Mesodermal cell (in vitro differentiated cells): Measurements from ENCODE around the gene RFX6.

Experiments used
- H3K27ac ChIP-seq: 2 replicates; pipeline ENCODE4 v1.7.0; 2013; ENCODE audit warnings: mild to moderate bottlenecking, low read depth, low read length, moderate library complexity; ENCODE audit not compliant: severe bottlenecking
- H3K36me3 ChIP-seq: 2 replicates; pipeline ENCODE4 v1.7.1; 2013; ENCODE audit warnings: mild to moderate bottlenecking, low read length, moderate library complexity; ENCODE audit not compliant: control insufficient read depth, insufficient read depth
- H3K4me1 ChIP-seq: one replicate; pipeline ENCODE4 v1.7.1; 2013; ENCODE audit warnings: mild to moderate bottlenecking, low read length; ENCODE audit not compliant: insufficient read depth, control insufficient read depth, poor library complexity, severe bottlenecking
- H3K4me3 ChIP-seq: 2 replicates; pipeline ENCODE4 v1.7.0; 2013; ENCODE audit warnings: low read length, control low read depth, mild to moderate bottlenecking; ENCODE audit not compliant: insufficient read depth, poor library complexity, severe bottlenecking; ENCODE audit errors: extremely low read depth
- H3K9me3 ChIP-seq: 2 replicates; pipeline ENCODE4 v1.7.1; 2013; ENCODE audit warnings: mild to moderate bottlenecking, low read length, moderate library complexity; ENCODE audit not compliant: control insufficient read depth
- WGBS, 2 experiments: methylation state at CpG; one replicate each; pipeline ENCODE4 v1.1.5; 2013; ENCODE audit warnings: missing lambda C conversion rate in 2 of 2; ENCODE audit not compliant: insufficient coverage in 2 of 2; 5-methylcytosine and 5-hydroxymethylcytosine counted together

Gene RFX6

GRCh38 chr6:116938305-116938704 lies 61.3 kb downstream of the RFX6 start:
- Histone ChIP-seq H3K36me3 (no peaks in the 10 kb centered on the region), H3K27ac (no peak overlapping the region), H3K4me1 (no peaks in the 10 kb centered on the region), H3K9me3 (no peaks in the 10 kb centered on the region), H3K4me3 (no peak overlapping the region)
- WGBS, 2 experiments = 47 to 53% methylated on average over 3 of the region's 8 CpGs

- Histone ChIP-seq H3K4me3 (no peak overlapping the region), H3K27ac (no peak overlapping the region), H3K9me3 (no peaks in the 10 kb centered on the region), H3K36me3 (no peaks in the 10 kb centered on the region), H3K4me1 (peaks cover 8% of the 10 kb centered on the region)
- 37 to 49% methylated on average over 2 to 4 of the region's 4 CpGs for WGBS, 2 experiments
These were observed 64.7 kb downstream of the RFX6 start for GRCh38 chr6:116941727-116942126.

- 87 to 88% methylated on average over 5 of the region's 5 CpGs for whole genome bisulfite sequencing, 2 experiments
- no peak overlapping the region for H3K27ac ChIP-seq
- no peak overlapping the region for H3K4me3 ChIP-seq
- H3K36me3 ChIP-seq = no peaks in the 10 kb centered on the region
- H3K4me1 ChIP-seq = peaks cover 18% of the 10 kb centered on the region
- H3K9me3 ChIP-seq = no peaks in the 10 kb centered on the region
These were observed 68.8 kb downstream of the RFX6 start for GRCh38 chr6:116945809-116946208.

GRCh38 chr6:116948533-116949304 lies 71.7 kb downstream of the RFX6 start:
- no CpG with 5 or more reads among the region's 1 CpG for WGBS, 2 experiments
- Histone ChIP-seq H3K4me3 (no peak overlapping the region), H3K27ac (no peak overlapping the region), H3K4me1 (peaks cover 18% of the 10 kb centered on the region), H3K36me3 (no peaks in the 10 kb centered on the region), H3K9me3 (no peaks in the 10 kb centered on the region)

GRCh38 chr6:116949964-116950363 lies 72.9 kb downstream of the RFX6 start:
- Histone ChIP-seq H3K4me3 (no peak overlapping the region), H3K36me3 (no peaks in the 10 kb centered on the region), H3K9me3 (no peaks in the 10 kb centered on the region), H3K27ac (no peak overlapping the region), H3K4me1 (peaks cover 18% of the 10 kb centered on the region)
- WGBS, 2 experiments = 88% methylated on average over 1 of the region's 2 CpGs; no CpG with 5 or more reads in 1 of the 2 experiments

GRCh38 chr6:116954335-116954734 lies 77.3 kb downstream of the RFX6 start:
- Histone ChIP-seq H3K9me3 (no peaks in the 10 kb centered on the region), H3K4me3 (no peak overlapping the region), H3K4me1 (peaks cover 10% of the 10 kb centered on the region), H3K27ac (no peak overlapping the region), H3K36me3 (no peaks in the 10 kb centered on the region)
- 55 to 89% methylated on average over 1 of the region's 2 CpGs for WGBS, 2 experiments

- H3K27ac ChIP-seq = no peak overlapping the region
- 88 to 89% methylated on average over 4 of the region's 7 CpGs for WGBS, 2 experiments
- H3K36me3 ChIP-seq = no peaks in the 10 kb centered on the region
- peaks cover 4% of the 10 kb centered on the region for H3K4me1 ChIP-seq
- H3K4me3 ChIP-seq = no peak overlapping the region
- H3K9me3 ChIP-seq = no peaks in the 10 kb centered on the region
These were observed 77.9 kb downstream of the RFX6 start for GRCh38 chr6:116954938-116955337.

GRCh38 chr6:116955773-116956172 lies 78.7 kb downstream of the RFX6 start:
- Histone ChIP-seq H3K4me3 (no peak overlapping the region), H3K36me3 (no peaks in the 10 kb centered on the region), H3K27ac (no peak overlapping the region), H3K4me1 (no peaks in the 10 kb centered on the region), H3K9me3 (no peaks in the 10 kb centered on the region)
- 80% methylated on average over 1 of the region's 7 CpGs; no CpG with 5 or more reads in 1 of the 2 experiments for WGBS, 2 experiments

- Histone ChIP-seq H3K9me3 (no peaks in the 10 kb centered on the region), H3K4me3 (no peak overlapping the region), H3K36me3 (no peaks in the 10 kb centered on the region), H3K4me1 (no peaks in the 10 kb centered on the region), H3K27ac (no peak overlapping the region)
- no CpG with 5 or more reads among the region's 1 CpG for WGBS, 2 experiments
These were observed 86.9 kb downstream of the RFX6 start for GRCh38 chr6:116963972-116964371.

- no peaks in the 10 kb centered on the region for H3K36me3 ChIP-seq
- H3K9me3 ChIP-seq = no peaks in the 10 kb centered on the region
- no peak overlapping the region for H3K27ac ChIP-seq
- 100% methylated on average over 1 of the region's 6 CpGs for WGBS, 2 experiments
- no peak overlapping the region for H3K4me3 ChIP-seq
- H3K4me1 ChIP-seq = no peaks in the 10 kb centered on the region
These were observed 89.9 kb downstream of the RFX6 start for GRCh38 chr6:116966675-116967576.
